GM19240 (cell line): ENCODE measurements around the gene ATXN7.

Source experiments
- DNase-seq: peaks from one replicate; pipeline ENCODE4 v3.0.0; 2011; ENCODE audit warnings: low spot score; ENCODE audit not compliant: insufficient read length

ATXN7 gene

DNA sequence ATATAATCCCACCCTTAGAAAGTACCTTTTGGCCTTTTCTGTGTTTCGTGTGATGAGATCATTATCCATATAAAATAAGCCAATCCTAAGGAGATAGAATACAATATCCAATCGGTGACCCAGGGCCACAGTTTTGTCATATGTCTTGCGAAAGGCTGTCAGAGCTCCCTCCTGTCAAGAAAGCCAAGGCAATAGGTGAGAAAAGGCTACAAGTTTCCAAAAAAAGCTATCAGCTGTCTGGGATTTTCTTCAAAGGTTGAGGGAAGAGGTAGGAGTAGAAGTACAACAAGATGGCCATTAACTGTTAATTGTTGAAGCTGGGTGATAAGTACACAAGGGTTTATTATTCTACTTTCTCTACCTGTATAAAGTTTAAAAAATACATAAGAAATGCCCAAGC is 155.6 kb downstream of the ATXN7 start:
- no peak for DNase-seq

DNA sequence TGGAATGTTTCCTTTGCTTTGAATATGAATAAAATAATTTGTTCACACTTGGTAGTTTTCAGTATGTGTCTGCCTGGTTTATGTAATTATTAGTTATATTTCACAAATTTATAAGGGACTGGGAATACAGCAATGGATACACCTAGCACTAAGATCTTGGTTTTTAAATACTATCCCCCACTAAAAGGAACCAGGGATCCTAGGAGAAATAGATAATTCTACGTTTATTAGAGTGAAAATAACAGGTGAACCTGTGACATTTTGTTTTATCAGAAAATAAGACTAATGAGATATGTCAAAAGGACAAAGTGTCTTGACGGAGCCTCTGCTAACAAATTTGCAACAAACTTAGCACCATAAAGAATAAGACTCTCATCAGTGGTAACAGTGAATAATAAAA is 156.2 kb downstream of the ATXN7 start:
- DNase-seq: no peak

DNA sequence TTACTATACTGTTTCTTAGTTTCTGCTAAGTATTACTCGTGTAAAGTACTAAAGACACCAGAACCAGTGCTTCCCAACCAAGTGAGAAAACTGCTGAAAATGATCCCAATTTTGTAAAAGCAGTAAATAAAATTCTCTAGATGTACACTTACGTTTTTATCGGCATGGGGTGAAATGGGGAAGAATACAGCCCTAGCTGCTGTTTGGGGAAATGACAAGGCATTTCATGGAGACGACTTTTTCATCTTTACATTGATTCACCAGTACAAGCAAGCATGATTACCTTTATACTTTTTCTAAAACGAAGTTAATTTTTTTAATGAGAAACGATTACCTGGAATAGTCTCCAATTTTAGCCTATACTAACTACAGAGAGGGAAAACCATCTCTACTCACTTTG is 158.3 kb downstream of the ATXN7 start:
- no peak for DNase-seq

DNA sequence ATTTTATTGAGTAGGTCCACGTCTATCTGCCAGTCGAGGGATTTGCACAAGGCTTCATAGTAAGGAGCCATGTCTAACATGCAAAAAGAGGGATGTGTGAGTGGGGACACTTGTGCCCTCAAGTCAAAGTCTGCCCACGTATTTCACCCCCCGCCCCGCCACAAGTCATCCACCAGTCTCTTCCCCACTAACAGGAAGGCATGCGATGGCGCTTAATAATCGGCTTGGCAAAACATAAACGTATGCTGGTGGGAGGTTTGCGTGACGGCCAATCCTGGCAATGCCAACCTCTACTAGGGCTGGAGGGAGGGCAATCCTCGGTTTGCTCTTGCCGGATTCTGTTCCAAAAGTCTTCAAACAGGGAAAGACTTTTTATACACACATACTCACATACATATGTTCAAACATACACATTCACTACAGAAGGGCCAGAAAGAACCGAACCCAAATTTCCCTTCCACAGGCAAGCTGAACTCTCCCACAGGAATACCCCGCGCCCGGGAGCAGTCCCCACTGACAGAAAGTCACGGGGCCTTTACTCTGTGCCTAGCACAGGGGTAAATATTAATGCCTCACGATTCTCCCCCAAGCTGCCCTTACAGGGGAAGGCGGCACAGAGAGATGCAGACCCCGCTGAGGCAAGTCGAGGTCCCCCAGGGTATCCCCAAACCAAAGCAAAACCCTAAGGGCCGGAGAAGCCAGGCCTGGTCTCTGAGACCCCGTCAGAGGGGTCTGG is 159.0 kb downstream of the ATXN7 start:
- DNase-seq: no peak

DNA sequence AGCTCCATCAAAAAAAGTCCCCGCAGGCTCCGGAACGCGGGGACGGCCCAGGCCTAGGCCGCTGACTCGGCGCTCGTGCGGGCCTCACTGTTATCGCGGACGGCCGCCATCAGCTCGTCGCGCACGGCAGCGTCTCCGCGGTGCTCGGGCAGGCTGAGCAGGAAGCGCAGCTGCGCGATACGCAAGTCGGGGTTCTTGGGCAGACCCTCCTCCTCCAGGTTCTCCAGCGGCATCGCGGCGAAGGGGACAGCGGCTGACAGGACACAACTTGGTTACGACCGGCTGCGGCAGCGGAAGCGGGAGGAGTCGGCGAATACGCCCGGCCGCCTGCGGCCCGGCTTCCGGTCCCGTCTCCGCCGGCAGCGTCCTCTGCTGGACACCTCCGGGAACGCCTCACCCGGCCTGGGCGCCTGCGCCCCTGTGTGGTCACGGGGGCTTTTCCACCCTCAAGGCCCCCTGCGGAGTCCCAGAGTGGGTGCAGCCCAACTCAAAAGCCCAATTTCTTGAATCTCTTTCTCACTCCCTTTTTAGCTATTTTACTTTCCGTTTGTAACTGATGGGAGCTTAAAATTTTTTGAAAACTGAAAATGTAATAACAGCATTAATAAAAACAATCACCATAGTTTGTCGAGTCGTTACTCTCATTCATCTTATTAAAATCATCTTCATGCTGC is 159.7 kb downstream of the ATXN7 start, which contains the start of gene PSMD6:
Gene PSMD6 (minus strand): TSS at position 308 of the 674 bp plus-strand sequence. CDS start 75 bp downstream, at position 233.
- DNase-seq: peak; percentile 61

DNA sequence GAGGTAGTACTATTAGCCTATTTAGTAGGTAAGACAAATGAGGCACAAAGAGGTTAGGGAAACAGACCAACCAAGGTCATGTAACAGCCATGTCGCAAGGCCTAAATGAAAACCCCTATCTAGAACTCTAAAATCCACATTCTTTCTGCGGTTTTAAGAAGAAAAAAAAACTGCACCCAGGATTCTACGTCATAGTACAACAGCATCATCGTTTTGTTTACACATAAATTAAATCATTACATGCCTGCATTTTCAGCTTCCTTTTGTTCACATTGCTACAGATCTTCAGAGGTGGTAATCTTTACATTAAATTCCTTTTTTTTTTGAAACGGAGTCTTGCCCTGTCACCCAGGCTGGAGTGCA is 160.2 kb downstream of the ATXN7 start:
- DNase-seq: no peak

DNA sequence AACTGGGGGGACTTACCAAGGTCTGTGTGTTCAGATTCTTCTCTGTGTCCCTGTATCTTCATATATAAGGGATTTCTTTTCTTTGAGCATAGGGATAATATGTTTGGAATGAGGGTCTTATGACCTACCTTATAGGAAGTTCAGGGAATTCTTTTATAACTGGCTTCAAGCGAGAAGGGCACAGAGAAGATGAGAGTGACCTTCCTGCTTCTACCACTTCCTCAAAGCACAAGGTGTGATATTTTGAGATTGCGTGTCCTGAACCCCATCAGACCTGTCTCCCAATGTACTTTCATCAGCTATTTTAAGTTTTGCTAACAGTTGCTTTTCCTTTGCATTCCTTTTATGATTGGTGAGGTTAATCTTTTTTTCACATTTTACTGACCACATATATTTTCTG is 162.7 kb downstream of the ATXN7 start:
- DNase-seq: no peak

DNA sequence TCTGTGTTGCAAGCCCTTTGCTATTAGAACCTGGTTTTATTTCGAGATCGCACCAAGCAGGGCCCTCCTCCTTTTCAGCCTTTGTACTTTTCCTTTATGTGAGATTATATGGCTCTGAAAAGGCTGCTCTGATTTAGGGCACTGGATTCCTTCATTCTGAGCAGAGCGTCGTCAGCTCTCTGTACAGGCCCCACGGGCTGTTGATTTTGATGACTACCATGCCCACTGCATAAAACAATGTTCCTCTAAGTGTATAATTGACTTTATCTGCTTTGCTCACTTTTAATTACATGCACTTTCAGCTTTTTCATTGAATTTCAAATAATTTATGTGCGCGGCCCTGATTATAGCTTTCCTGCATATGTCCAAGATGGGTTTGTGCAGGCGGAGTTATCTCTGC is 164.0 kb downstream of the ATXN7 start:
- no peak for DNase-seq

DNA sequence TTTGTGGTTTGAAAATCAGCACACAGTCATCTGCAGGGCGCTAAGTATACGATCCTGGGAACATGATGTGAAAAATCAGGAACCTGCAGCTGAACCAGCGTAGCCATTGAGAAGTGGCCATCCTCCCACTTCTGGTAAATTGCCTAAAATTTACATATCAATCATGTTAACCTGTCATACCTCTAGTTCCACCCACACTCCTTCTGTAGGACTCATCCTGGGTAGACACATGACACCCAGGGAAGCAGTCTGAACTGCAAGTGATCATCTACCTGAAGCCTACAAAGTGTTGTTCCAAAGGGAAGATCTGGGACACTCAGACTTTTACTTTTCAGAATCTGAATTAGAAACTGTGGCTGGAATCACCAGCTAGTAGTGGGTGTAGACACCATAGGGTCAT is 165.1 kb downstream of the ATXN7 start:
- no peak for DNase-seq

DNA sequence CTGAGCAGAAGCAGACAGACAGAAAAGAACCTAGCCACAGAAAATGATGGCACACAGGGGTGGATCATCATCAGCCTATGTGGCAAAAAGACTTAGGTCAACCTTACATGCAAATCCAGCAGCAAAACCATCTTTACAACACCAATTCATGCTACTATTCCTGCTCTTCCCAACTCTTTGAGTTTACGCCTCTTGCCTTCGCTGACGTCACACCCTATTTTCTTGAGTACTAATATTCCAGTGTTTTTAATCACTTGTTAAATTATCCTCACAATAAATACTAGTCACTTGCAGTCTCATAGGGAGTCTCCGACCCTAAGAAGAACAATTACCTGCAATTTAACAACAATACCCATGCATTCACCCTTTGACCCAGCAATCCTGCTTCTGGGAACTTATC is 165.6 kb downstream of the ATXN7 start:
- no peak for DNase-seq

DNA sequence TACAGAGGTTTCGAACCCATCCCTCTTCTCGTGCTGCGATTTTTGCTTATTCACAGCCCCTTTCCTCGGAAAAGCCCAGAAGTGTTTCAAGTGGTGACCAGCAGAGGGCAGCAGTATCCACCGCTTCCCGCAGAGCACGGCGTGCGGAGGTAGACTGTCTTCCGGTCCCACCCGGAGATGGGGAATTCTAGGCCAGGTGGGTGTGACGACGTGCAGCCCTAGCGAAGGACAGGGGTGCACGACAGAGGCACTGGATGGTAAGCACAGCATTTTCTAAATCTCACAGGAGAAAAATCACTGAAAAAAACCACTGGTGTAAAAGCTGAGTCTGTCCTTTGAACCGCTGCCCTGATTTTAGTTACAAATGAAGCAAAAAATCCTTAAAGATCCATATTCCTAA is 167.1 kb downstream of the ATXN7 start:
- DNase-seq: peak; percentile 44

DNA sequence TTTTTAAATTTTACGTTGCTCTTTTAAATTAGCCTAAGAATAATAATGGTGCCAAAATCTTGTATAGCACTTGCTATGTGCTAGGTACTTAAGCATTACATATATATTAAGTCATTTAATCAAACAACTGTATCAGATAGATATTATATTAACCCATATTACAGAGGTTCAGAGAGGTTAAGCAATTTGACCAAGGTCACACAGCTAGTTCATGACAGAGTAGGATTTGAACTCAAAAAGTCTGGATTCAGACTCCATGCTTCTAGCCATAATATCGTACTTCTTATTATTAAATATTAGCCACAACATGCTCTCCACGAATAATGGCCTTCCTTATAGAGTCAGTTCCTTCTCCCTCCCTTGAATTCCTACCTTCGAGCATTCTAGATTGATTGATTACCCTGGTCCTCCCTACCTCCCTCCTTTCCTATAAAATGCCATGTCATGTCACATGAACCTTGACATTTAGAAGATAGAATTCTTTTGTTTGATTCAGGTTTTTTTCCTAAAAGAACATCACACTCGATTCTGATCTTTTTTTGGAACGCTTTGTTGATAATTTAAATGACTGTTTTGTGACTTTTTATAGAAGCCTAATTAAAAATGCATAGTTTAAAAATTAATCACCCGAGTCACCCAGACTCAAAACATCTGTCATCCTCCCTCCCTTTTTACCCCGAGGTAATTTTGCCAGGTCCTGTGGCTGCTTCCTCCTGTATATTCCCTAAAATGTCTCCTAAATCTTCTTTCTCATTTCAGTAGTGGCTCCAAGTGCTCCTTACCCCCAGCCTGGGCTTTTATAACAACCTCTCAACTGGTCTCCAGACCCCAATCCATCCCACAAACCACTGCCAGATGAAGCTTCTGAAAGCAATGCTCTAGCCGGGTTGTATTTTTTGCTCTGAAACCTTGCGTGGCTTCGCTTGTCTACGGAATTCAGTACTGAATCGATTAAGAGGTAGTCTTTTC is 168.2 kb downstream of the ATXN7 start:
- DNase-seq: no peak

DNA sequence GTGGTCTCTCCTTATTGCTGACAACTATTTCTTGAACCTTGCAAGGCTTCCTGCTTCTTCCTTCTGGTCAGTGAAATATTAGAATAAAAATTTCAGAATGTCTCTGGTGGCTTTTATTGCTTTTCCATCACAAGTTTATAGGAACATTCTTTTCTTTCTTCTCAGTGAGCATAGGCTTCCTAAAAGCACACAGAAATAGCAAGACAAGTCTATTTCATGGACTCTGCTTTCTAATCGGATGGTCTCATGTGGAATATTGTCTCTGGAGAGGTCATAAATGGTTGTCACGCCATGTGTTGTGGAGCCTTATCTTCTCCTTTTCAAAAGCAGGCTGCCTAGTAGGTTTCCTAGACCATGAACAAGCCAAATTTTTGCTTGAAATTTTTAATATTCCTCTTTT is 169.4 kb downstream of the ATXN7 start:
- DNase-seq: no peak

DNA sequence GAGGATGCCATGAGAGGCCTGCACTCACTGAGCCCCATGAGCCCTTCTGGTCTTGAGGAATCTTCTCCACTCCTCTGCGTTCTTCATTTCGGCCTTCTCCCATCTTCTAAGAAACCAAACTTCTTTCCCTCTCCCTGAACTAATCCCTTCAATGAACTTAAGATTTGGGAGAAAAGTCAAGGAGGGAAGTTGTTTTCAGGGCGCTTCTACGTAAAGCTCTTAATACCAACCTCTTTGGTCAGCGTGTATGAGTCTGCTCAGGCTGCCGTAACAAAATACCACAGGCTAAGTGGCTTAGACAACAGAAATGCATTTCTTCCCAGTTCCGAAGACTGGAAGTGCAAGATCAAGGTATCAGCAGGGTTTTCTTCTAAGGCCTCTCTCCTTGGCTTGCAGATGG is 173.4 kb downstream of the ATXN7 start:
- no peak for DNase-seq

DNA sequence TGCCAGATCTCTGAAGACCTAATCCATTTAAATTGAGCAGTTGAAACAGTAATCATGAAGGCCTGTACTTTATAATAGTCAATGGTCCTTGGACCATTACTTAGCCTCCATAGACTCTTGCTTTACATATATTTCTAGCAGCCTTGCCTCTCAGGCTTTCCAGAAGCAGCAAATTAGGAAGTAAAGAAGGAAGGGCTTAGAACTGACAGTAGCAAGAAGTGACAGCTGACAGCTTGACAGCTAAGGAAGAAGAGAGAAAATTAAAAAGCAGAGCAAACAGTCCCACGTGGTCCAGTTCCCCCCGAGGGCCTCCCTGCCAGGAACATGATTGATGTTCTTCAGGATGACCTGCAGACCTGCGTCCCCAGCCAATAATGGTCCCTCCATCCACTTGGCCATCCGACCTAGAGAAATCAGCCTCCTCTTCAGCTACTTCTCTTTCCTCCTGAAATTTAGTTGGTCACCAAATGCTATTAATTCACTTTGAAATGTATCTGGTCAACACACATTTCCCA is 174.6 kb downstream of the ATXN7 start:
- no peak for DNase-seq

DNA sequence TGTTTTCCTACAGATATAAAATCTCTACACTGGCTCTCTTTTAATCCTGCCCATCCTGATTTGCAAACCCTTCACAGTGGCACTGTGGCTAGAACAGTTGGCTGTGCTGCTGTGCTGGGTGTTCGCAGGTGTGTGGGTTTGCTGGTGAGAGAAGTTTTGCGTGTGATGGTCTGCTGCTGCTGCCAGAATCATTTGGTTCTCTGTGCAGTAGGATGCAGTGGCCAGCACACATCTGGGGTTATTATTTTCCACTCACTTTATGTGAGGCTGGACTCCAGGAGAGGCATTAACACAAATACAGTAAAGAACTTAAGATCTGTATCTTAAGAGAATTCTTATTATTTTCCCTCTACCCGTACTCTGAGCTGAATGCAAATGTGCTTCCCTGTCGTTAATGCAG is 175.7 kb downstream of the ATXN7 start:
- no peak for DNase-seq

DNA sequence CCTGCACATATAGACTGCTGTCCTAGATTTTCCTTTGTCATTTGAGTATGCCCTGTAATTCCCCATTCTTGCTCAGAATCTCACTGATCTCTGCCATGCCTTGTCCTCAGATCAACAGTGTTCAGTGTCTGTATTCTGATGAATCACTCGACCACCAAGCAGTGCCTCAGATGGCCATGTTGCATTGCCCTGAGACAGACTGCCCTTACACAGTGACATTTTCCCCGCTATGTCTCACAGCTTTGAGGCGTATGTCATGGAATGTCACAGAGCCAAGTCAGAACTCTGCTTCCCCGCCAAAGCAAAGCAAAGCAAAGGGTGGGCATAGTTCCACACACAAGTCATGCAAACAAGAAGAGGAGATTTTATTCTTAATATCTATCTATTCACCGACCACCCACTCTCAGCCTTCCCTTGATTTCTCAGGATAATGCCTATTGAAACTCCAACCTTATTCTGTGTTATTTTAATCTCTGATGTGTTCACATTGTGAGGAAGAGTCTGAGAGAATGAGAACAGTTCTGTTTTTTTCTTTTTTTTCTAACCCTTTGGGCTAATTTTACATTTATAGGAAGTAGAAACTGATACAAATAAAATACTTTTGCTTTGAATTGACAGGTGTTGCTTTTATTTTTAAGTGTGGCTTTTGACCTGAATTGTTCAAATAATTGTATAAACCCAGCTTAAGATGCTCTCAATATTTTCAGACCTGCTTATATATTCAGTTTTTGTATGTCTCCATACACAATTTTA is 176.5 kb downstream of the ATXN7 start:
- no peak for DNase-seq

DNA sequence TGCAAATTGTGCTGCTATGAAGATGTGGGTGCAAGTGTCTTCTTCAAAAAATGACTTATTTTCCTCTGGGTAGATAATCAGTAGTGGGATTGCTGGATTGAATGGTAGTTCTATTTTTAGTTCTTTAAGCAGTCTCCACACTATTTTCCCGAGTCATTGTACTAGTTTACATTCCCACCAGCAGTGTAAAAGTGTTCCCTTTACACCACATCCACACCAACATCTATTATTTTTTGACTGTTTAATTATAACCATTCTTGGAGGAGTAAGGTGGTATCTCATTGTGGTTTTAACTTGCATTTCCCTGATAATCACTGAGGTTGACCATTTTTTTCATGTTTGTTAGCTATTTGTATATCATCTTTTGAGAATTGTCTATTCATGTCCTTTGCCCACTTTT is 179.3 kb downstream of the ATXN7 start:
- no peak for DNase-seq

DNA sequence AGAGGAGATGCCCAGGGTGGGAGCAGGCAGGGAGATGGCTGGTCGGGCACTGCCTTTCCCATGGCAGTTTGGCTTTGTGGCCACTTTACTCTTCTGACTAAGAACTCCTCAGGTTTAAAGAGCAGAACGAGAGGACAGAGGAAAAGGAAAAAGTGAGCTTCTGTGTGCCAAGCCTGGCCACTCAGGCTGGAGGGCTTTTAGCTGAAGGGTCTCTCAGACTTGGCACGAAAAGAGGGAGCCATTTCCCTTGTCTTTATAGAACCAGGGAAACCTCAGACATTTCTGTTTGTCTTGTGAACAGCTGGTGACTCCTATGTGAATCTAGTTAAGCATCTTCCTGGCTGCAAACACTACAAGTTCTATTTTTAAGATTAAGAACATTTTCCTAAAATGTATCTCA is 182.9 kb downstream of the ATXN7 start:
- DNase-seq: no peak

DNA sequence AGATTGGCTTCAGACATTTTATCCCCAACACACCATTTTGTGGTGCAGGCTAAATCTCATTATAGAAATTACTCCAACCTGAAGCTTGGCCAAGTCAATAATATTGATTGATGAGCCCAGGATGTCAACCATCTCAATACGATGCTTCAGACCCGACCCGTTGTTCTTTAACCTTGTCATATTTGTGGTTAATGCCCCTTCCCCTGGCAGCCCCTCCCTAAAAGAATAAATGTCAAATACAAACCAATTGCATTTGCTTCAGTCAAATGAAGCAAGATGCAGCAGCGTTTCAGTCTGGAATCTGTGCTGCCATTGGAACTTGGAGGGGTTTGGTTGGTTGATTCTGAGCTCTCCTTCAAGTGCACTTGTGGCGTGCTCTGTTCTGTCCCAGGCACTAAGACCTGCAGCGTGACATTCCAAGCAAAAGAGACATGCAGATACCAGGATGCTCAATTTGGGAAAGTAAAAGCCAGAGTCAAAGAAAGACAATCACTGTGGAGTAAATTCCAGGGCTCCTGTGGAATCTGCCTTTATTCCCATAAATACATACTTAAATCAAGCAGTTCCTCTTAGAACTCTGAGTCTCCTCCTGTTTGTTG is 183.4 kb downstream of the ATXN7 start:
- DNase-seq: no peak

DNA sequence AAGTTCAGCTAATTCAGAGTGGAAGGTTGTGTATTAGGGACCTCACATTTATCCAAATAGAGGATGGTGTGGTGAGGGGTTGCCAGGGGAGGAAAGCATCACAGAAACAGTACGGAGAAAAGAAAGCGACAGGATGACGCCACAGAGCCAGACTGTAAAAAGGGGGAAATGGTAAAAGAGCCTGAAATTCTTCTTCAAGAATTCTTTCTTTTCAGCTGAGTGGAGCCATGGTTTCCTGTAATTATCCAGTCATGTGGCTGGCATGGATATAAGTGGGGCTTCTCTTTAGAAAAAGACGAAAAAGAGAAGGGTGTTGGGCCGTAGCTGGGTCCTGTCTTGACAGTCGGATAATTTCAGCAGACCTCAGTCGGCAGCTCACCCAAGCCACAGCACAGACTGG is 184.1 kb downstream of the ATXN7 start:
- no peak for DNase-seq
